ENCODE results near the gene IDH3B. TPM values are rescaled to one million over a fixed set of nuclear protein-coding genes. Genes with fewer than 3 reads are reported as not detected.

The IDH3B gene
- total RNA-seq, 1 donor from 2014 or later = 71.0 TPM

- intact Hi-C loops (cut with DNase I) = no loop called here
- TF ChIP-seq POLR2AphosphoS5 (IDR thresholded peaks at IDR 0.05; ENCODE audit: insufficient read depth in 1 of 2, low read depth in 1 of 2) = no peak
- no peaks in the 10 kb centered on the region for H3K36me3 ChIP-seq
These were observed 53.7 kb downstream of the IDH3B start for GRCh38 chr20:2610326-2610725.

More at GRCh38 chr20:2610326-2610725, 53.7 kb downstream of the IDH3B start:
- no peaks in the 10 kb centered on the region for H3K9me3 ChIP-seq
- no peaks in the 10 kb centered on the region for H3K27me3 ChIP-seq
- no peaks in the 10 kb centered on the region for H3K4me1 ChIP-seq
- H3K27ac ChIP-seq = no peak overlapping the region
- peak in 1 of 2 donors; percentile 31 for DNase-seq (ENCODE audit: extremely low spot score in 2 of 2)
- no peak overlapping the region for H3K4me3 ChIP-seq

MicroRNAs encoded within 50 kb of the gene (microRNA counts, 767-probe panel; counts per million panel counts)
- 238 to 261 counts per million in 2 donors for microRNA hsa-miR-1292

Small RNA genes within 50 kb of the gene (microRNA-seq; reads per million reads assigned to microRNA genes)
- gene MIR1292 (ENCODE audit: borderline number of aligned reads, borderline replicate concordance) = 5.7 reads per million, percentile 8 among the genes with 10 or more reads in this experiment

Small RNA genes within 50 kb of the gene (small RNA-seq; reads per million reads assigned to genes)
- not detected for gene SNORA51
- gene SNORD110 = not detected
- gene SNORD56 = not detected
- gene SNORD57 = not detected
- not detected for gene SNORD86

Other genes starting within 250 kb of the IDH3B start
- gene SNRPB, start 193.4 kb downstream of the IDH3B start, total RNA-seq = 173 TPM
- 11.0 TPM for gene ZNF343, start 155.3 kb downstream of the IDH3B start, total RNA-seq
- not detected for gene TMC2, start 127.6 kb downstream of the IDH3B start, total RNA-seq
- 87.7 TPM for gene NOP56, start 11.6 kb downstream of the IDH3B start, total RNA-seq
- 23.1 TPM for gene EBF4, start 28.6 kb upstream of the IDH3B start, total RNA-seq
- 19.4 TPM for gene CPXM1, start 136.4 kb upstream of the IDH3B start, total RNA-seq
- not detected for gene C20orf141, start 150.8 kb upstream of the IDH3B start, total RNA-seq
- not detected for gene TMEM239, start 152.1 kb upstream of the IDH3B start, total RNA-seq
- 22.1 TPM for gene PCED1A, start 176.4 kb upstream of the IDH3B start, total RNA-seq
- 30.0 TPM for gene VPS16, start 176.5 kb upstream of the IDH3B start, total RNA-seq
- 45.7 TPM for gene PTPRA, start 209.3 kb upstream of the IDH3B start, total RNA-seq